Left ventricle myocardium inferior (tissue), 1 donor: ENCODE data around the gene ROGDI. TPM values are rescaled to one million over a fixed set of nuclear protein-coding genes. Genes with fewer than 3 reads are reported as not detected.

Experiments
- DNase-seq: peaks from one replicate; pipeline ENCODE4 v3.0.0-alpha.2; 2020
- H3K27ac ChIP-seq: fragments of 200-600 bp; replicated peaks from 2 replicates; pipeline ENCODE4 v1.8.0; 2021
- H3K27me3 ChIP-seq: fragments of 200-600 bp; 2 replicates; pipeline ENCODE4 v1.8.0; 2021; ENCODE audit warnings: low read depth
- H3K36me3 ChIP-seq: fragments of 200-600 bp; 2 replicates; pipeline ENCODE4 v1.8.0; 2021
- H3K4me1 ChIP-seq: fragments of 200-600 bp; 2 replicates; pipeline ENCODE4 v1.8.0; 2021
- H3K4me3 ChIP-seq: fragments of 200-600 bp; 2 replicates; pipeline ENCODE4 v1.8.0; 2021; ENCODE audit warnings: mild to moderate bottlenecking, moderate library complexity
- H3K9me3 ChIP-seq: fragments of 200-600 bp; replicated peaks from 2 replicates; pipeline ENCODE4 v1.8.0; 2021
- CTCF ChIP-seq: fragments of 200-600 bp; IDR thresholded peaks from 2 replicates; pipeline ENCODE4 v1.8.0; 2021; ENCODE audit warnings: antibody characterized with exemption, mild to moderate bottlenecking, borderline replicate concordance
- intact Hi-C: fragments of 100-400 bp; cut with micrococcal nuclease; formaldehyde crosslinking; loops from one replicate; pipeline ENCODE4 v1.11.0; 2022
- total RNA-seq: library from RNA; stranded (reverse); fragmentation: NEBNext Ultra II Directional; extraction: Animal tissue kit (Norgen Biotek cat#: 25700); gene quantifications from one replicate; pipeline ENCODE4 v1.2.1, GENCODE V29; 2021
- donor health status: DM: no; HTN: yes; CAD: no; lungs with severe emphysema.

The ROGDI gene
- total RNA-seq, 1 donor from 2014 or later, result 97.4 TPM

- Histone ChIP-seq H3K27me3 (no peaks in the 10 kb centered on the region), H3K4me3 (peak overlapping the region; percentile 95), H3K36me3 (peaks cover 42% of the 10 kb centered on the region), H3K27ac (peak overlapping the region; percentile 92), H3K9me3 (no peaks in the 10 kb centered on the region), H3K4me1 (peaks cover 73% of the 10 kb centered on the region)
- intact Hi-C loops, result no loop called here
- no peak for TF ChIP-seq CTCF
- peak; percentile 31 for DNase-seq
Measured at GRCh38 chr16:4846503-4846900, 44.1 kb upstream of the ROGDI start.

- no peak for TF ChIP-seq CTCF
- H3K27me3 ChIP-seq, result no peaks in the 10 kb centered on the region
- peak overlapping the region; percentile 34 for H3K27ac ChIP-seq
- H3K4me3 ChIP-seq, result no peak overlapping the region
- intact Hi-C loops, result no loop called here
- DNase-seq, result no peak
- H3K9me3 ChIP-seq, result no peaks in the 10 kb centered on the region
- H3K36me3 ChIP-seq, result peaks cover 94% of the 10 kb centered on the region
- H3K4me1 ChIP-seq, result peaks cover 46% of the 10 kb centered on the region
Measured at GRCh38 chr16:4840984-4841383, 38.6 kb upstream of the ROGDI start.

- no peaks in the 10 kb centered on the region for H3K27me3 ChIP-seq
- no peak for TF ChIP-seq CTCF
- peaks cover 91% of the 10 kb centered on the region for H3K36me3 ChIP-seq
- H3K4me1 ChIP-seq, result peaks cover 36% of the 10 kb centered on the region
- H3K4me3 ChIP-seq, result no peak overlapping the region
- no peak for DNase-seq
- no peak overlapping the region for H3K27ac ChIP-seq
- H3K9me3 ChIP-seq, result no peaks in the 10 kb centered on the region
- intact Hi-C loops, result no loop called here
Measured at GRCh38 chr16:4839942-4840341, 37.5 kb upstream of the ROGDI start.

GRCh38 chr16:4837733-4838501 lies 35.5 kb upstream of the ROGDI start:
- no peaks in the 10 kb centered on the region for H3K9me3 ChIP-seq
- no peak for DNase-seq
- no peak for TF ChIP-seq CTCF
- no peak overlapping the region for H3K4me3 ChIP-seq
- H3K27me3 ChIP-seq, result no peaks in the 10 kb centered on the region
- H3K36me3 ChIP-seq, result peaks cover 91% of the 10 kb centered on the region
- intact Hi-C loops, result no loop called here
- H3K4me1 ChIP-seq, result peaks cover 46% of the 10 kb centered on the region
- peak overlapping the region; percentile 93 for H3K27ac ChIP-seq

GRCh38 chr16:4836727-4837126 lies 34.3 kb upstream of the ROGDI start:
- no peak for DNase-seq
- H3K4me3 ChIP-seq, result no peak overlapping the region

More at GRCh38 chr16:4836727-4837126, 34.3 kb upstream of the ROGDI start:
- no peak for TF ChIP-seq CTCF
- H3K4me1 ChIP-seq, result peaks cover 56% of the 10 kb centered on the region
- intact Hi-C loops, result no loop called here
- H3K9me3 ChIP-seq, result no peaks in the 10 kb centered on the region
- H3K27me3 ChIP-seq, result no peaks in the 10 kb centered on the region
- peak overlapping the region; percentile 93 for H3K27ac ChIP-seq
- H3K36me3 ChIP-seq, result peaks cover 91% of the 10 kb centered on the region
